OCI-LY7 (cell line): ENCODE results near the gene RBM28. TPM values are rescaled to one million over a fixed set of nuclear protein-coding genes. Genes with fewer than 3 reads are reported as not detected.

Experiments used
- BruUV-seq: library from RNA; stranded (reverse); fragments of 400-500 nt; replicated peaks from 2 replicates; lab custom pipeline; 2021; lab: Mats Ljungman, UMichigan
- CTCF ChIA-PET: fragments of 300-600 bp; sonication (Branson Sonifier 250); formaldehyde crosslinking; loops from one replicate; lab custom pipeline; 2022; ENCODE audit warnings: antibody characterized with exemption; ENCODE audit not compliant: unreplicated experiment; lab: Charles Lee
- POLR2A ChIA-PET: fragments of 300-600 bp; sonication (Branson Sonifier 250); formaldehyde crosslinking; loops from one replicate; lab custom pipeline; 2022; ENCODE audit warnings: antibody characterized with exemption; lab: Charles Lee
- DNase-seq: peaks from one replicate; pipeline ENCODE4 v3.0.0-alpha.2; 2015; ENCODE audit warnings: low spot score
- H2AFZ ChIP-seq: fragments of 200-600 bp; sonication (generic), shearing (Covaris generic); 2 replicates; pipeline ENCODE4 v1.6.1; 2014; ENCODE audit warnings: mild to moderate bottlenecking, antibody characterized with exemption, low read length, moderate library complexity
- H3K27ac ChIP-seq: fragments of 200-600 bp; sonication (generic); 2 replicates; pipeline ENCODE4 v1.5.1; 2014; ENCODE audit warnings: mixed run types, low read depth, mild to moderate bottlenecking, moderate library complexity, low read length, inconsistent platforms; ENCODE audit not compliant: poor library complexity, severe bottlenecking
- H3K36me3 ChIP-seq: fragments of 200-600 bp; sonication (generic); 2 replicates; pipeline ENCODE4 v1.6.1; 2014; ENCODE audit warnings: mild to moderate bottlenecking, antibody characterized with exemption, low read length, moderate library complexity, mixed read lengths; ENCODE audit not compliant: insufficient read depth
- H3K4me1 ChIP-seq: fragments of 200-600 bp; sonication (generic); 2 replicates; pipeline ENCODE4 v1.5.1; 2014; ENCODE audit warnings: mild to moderate bottlenecking, low read length; ENCODE audit not compliant: insufficient read depth, poor library complexity, severe bottlenecking
- H3K4me2 ChIP-seq: fragments of 200-600 bp; sonication (generic); 2 replicates; pipeline ENCODE4 v1.6.1; 2014; ENCODE audit warnings: mild to moderate bottlenecking, low read length
- H3K4me3 ChIP-seq: fragments of 200-600 bp; sonication (generic); 2 replicates; pipeline ENCODE4 v1.5.1; 2014; ENCODE audit warnings: mild to moderate bottlenecking, low read depth, low read length; ENCODE audit not compliant: poor library complexity, severe bottlenecking
- H3K79me2 ChIP-seq: fragments of 200-600 bp; sonication (generic); 2 replicates; pipeline ENCODE4 v1.6.1; 2016; ENCODE audit warnings: low read depth, mild to moderate bottlenecking, low read length, moderate library complexity, mixed read lengths; ENCODE audit not compliant: insufficient read depth
- H3K9me2 ChIP-seq: fragments of 200-600 bp; sonication (generic); 2 replicates; pipeline ENCODE4 v1.6.1; 2016; ENCODE audit warnings: mild to moderate bottlenecking, low read length, mixed read lengths; ENCODE audit not compliant: insufficient read depth
- H3K9me3 ChIP-seq: fragments of 200-600 bp; sonication (generic); 2 replicates; pipeline ENCODE4 v1.6.1; 2014; ENCODE audit warnings: mild to moderate bottlenecking, mixed run types, low read length, mixed read lengths
- H4K20me1 ChIP-seq: fragments of 200-600 bp; sonication (generic); 2 replicates; pipeline ENCODE4 v1.6.1; 2014; ENCODE audit warnings: mild to moderate bottlenecking, antibody characterized with exemption, low read length, moderate library complexity, mixed read lengths; ENCODE audit not compliant: insufficient read depth
- EZH2phosphoT487 ChIP-seq: fragments of 200-600 bp; sonication (generic); IDR thresholded peaks from 2 replicates; pipeline ENCODE4 v1.6.1; 2018; ENCODE audit warnings: low read depth, borderline replicate concordance, mild to moderate bottlenecking, mixed run types, antibody characterized with exemption, low read length, moderate library complexity, mixed read lengths
- intact Hi-C: fragments of 100-400 bp; cut with micrococcal nuclease; formaldehyde crosslinking; loops from one replicate; pipeline ENCODE4 v1.10.0; 2022; ENCODE audit not compliant: unreplicated experiment
- total RNA-seq, 2 experiments: library from RNA; depleted of rRNA in 1 of 2; stranded (reverse); fragments of >200 nt in 1 of 2; shearing (Covaris generic) in 1 of 2; gene quantifications; 2 replicates each; pipeline ENCODE4 v1.2.3, GENCODE V29; 2014 to 2022
- TF ChIP-seq, protein P1 (sequence below): fragments of 200-600 bp; sonication (generic); conservative IDR thresholded peaks from 2 replicates; pipeline ENCODE4 v1.5.1; 2014; ENCODE audit warnings: mild to moderate bottlenecking, antibody characterized with exemption, low read length, moderate library complexity, mixed read lengths

RBM28 gene
- total RNA-seq, 2 experiments from 2014 or later: 35.6 to 70.0 TPM

DNA sequence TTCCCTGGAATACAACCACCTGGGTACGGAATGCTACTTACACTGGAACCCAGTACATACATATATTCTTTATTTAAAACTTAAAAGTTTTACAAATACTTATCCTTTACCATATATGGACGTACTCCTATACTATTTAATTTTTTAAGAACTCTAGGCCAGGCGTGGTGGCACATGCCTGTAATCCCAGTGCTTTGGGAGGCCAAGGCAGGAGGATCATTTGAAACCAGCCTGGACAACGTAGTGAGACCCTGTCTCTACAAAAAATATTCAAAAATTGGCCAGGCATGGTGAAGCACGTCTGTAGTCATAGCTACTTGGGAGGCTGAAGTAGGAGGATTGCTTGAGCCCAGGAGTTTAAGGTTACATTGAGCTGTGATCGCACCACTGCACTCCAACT, 2.0 kb downstream of the RBM28 start:
- DNase-seq: no peak
- Histone ChIP-seq H3K4me1 (peaks cover 19% of the 10 kb centered on the region), H2AFZ (no peak overlapping the region), H4K20me1 (peaks cover 9% of the 10 kb centered on the region; the same call in 1 of the 2 replicates), H3K4me3 (peak overlapping the region; percentile 87), H3K36me3 (peaks cover 47% of the 10 kb centered on the region), H3K4me2 (peak overlapping the region; percentile 95), H3K79me2 (peaks cover 38% of the 10 kb centered on the region), H3K27ac (no peak overlapping the region), H3K9me3 (no peaks in the 10 kb centered on the region), H3K9me2 (no peaks in the 10 kb centered on the region)
- intact Hi-C loops: loop anchor here (10.0 kb wide), 1 partner anchor 1713 kb away; the partner anchor contains the start of gene ZC3HC1
- ChIA-PET POLR2A (interaction anchor here (0.7 to 1.4 kb wide), 2 partner anchors 14 to 83 kb away, joined by 3 to 6 read pairs; no protein-coding TSS in a partner anchor), CTCF (no interaction called here)
- no TSS peak for BruUV-seq
- TF ChIP-seq, protein P1, sequence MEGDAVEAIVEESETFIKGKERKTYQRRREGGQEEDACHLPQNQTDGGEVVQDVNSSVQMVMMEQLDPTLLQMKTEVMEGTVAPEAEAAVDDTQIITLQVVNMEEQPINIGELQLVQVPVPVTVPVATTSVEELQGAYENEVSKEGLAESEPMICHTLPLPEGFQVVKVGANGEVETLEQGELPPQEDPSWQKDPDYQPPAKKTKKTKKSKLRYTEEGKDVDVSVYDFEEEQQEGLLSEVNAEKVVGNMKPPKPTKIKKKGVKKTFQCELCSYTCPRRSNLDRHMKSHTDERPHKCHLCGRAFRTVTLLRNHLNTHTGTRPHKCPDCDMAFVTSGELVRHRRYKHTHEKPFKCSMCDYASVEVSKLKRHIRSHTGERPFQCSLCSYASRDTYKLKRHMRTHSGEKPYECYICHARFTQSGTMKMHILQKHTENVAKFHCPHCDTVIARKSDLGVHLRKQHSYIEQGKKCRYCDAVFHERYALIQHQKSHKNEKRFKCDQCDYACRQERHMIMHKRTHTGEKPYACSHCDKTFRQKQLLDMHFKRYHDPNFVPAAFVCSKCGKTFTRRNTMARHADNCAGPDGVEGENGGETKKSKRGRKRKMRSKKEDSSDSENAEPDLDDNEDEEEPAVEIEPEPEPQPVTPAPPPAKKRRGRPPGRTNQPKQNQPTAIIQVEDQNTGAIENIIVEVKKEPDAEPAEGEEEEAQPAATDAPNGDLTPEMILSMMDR: no peak
- TF ChIP-seq EZH2phosphoT487: no peak

DNA sequence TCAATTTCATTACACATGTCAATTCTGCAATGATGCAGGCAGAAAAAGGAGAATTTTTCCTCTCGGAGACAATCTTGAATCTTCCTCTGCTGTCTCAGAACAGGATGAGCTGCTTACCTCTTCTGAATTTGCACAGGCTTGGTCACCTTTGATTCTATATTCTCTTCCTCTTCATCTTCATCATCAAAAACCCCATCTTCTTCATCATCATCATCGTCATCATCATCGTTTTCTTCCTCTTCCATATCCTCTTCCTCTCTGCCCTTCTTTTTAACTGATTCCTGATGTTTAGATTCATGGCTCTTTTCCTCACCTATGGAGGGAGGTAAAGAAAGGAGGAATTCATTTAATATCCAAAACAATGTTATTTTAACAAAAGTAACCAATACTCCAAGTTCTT, 8.0 kb downstream of the RBM28 start:
- no TSS peak for BruUV-seq
- H3K4me1 ChIP-seq: no peaks in the 10 kb centered on the region
- H3K9me2 ChIP-seq: no peaks in the 10 kb centered on the region
- DNase-seq: no peak
- 0 out of 2 replicates have a peak, but pooled peaks cover 5% of the 10 kb centered on the region for H4K20me1 ChIP-seq
- H3K27ac ChIP-seq: no peak overlapping the region
- TF ChIP-seq, protein P1: no peak
- no peak for TF ChIP-seq EZH2phosphoT487
- peaks cover 99% of the 10 kb centered on the region for H3K36me3 ChIP-seq
- ChIA-PET POLR2A (interaction anchor here (1.5 kb wide), 1 partner anchor 8 kb away, joined by 5 read pairs; the partner anchor contains the start of gene RBM28), CTCF (no interaction called here)
- no peak overlapping the region for H3K4me2 ChIP-seq
- H3K4me3 ChIP-seq: no peak overlapping the region
- no peaks in the 10 kb centered on the region for H3K9me3 ChIP-seq
- intact Hi-C loops: no loop called here
- no peak overlapping the region for H2AFZ ChIP-seq
- peaks cover 10% of the 10 kb centered on the region; the same call in 1 of the 2 replicates for H3K79me2 ChIP-seq

DNA sequence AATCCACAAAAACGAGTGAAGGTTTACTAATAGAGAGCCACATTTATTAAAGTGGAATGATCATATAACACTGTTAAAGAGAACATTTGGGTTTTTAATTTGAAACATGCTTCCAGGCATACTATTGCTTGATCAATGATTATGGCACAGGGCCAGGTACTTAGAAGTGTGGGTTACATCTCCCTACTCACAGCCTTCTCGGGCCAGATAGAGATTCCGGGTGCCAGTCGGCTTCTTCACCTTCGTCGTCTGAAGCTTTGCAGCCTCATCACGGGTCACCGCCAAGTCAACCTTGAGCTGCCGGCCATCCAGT, 19.4 kb downstream of the RBM28 start:
- Histone ChIP-seq H3K27ac (no peak overlapping the region), H3K9me2 (no peaks in the 10 kb centered on the region), H3K36me3 (peaks cover 97% of the 10 kb centered on the region), H4K20me1 (no peaks in the 10 kb centered on the region; the same call in 1 of the 2 replicates), H2AFZ (no peak overlapping the region), H3K4me2 (no peak overlapping the region), H3K4me3 (no peak overlapping the region), H3K4me1 (no peaks in the 10 kb centered on the region), H3K9me3 (no peaks in the 10 kb centered on the region), H3K79me2 (no peaks in the 10 kb centered on the region)
- ChIA-PET CTCF (no interaction called here), POLR2A (no interaction called here)
- TF ChIP-seq, protein P1: no peak
- no peak for TF ChIP-seq EZH2phosphoT487
- DNase-seq: no peak
- BruUV-seq: no TSS peak
- intact Hi-C loops: no loop called here
